Karpas-422 (cell line): Measurements from ENCODE around the gene ZNF281. TPM values are rescaled to one million over a fixed set of nuclear protein-coding genes. Genes with fewer than 3 reads are reported as not detected.

Experiments used
- DNase-seq: peaks from one replicate; pipeline ENCODE4 v3.0.0-alpha.2; 2015
- H2AFZ ChIP-seq: fragments of 200-600 bp; sonication (generic); 2 replicates; pipeline ENCODE4 v1.6.1; 2014; ENCODE audit warnings: antibody characterized with exemption, low read length, mixed read lengths
- H3K27ac ChIP-seq: fragments of 200-600 bp; sonication (generic); 2 replicates; pipeline ENCODE4 v1.5.1; 2014; ENCODE audit warnings: mild to moderate bottlenecking, low read length, moderate library complexity
- H3K27me3 ChIP-seq: fragments of 200-600 bp; sonication (generic); 2 replicates; pipeline ENCODE4 v1.6.1; 2014; ENCODE audit warnings: low read length, mixed read lengths
- H3K36me3 ChIP-seq: fragments of 200-600 bp; sonication (generic); 2 replicates; pipeline ENCODE4 v1.6.1; 2014; ENCODE audit warnings: low read length, mixed read lengths; ENCODE audit not compliant: insufficient read depth
- H3K4me1 ChIP-seq: fragments of 200-600 bp; sonication (generic); 2 replicates; pipeline ENCODE4 v1.6.1; 2014; ENCODE audit warnings: mild to moderate bottlenecking, low read length, mixed read lengths
- H3K4me2 ChIP-seq: fragments of 200-600 bp; sonication (generic); 2 replicates; pipeline ENCODE4 v1.6.1; 2014; ENCODE audit warnings: low read length, low read depth, mild to moderate bottlenecking; ENCODE audit not compliant: poor library complexity, severe bottlenecking
- H3K4me3 ChIP-seq: fragments of 200-600 bp; sonication (generic); 2 replicates; pipeline ENCODE4 v1.5.1; 2014; ENCODE audit warnings: mild to moderate bottlenecking, antibody characterized with exemption, low read length, mixed read lengths
- H3K79me2 ChIP-seq: fragments of 200-600 bp; sonication (generic); 2 replicates; pipeline ENCODE4 v1.6.1; 2014; ENCODE audit warnings: mild to moderate bottlenecking, low read length, mixed read lengths
- H3K9ac ChIP-seq: fragments of 200-600 bp; sonication (generic); 2 replicates; pipeline ENCODE4 v1.6.0; 2014; ENCODE audit warnings: low read length
- H3K9me2 ChIP-seq: fragments of 200-600 bp; sonication (generic), shearing (Covaris generic); replicated peaks from 2 replicates; pipeline ENCODE4 v1.6.0; 2014; ENCODE audit warnings: mild to moderate bottlenecking, low read length, moderate library complexity; ENCODE audit not compliant: insufficient read depth
- H3K9me3 ChIP-seq: fragments of 300-700, 200-600 bp; sonication (generic); 2 replicates; pipeline ENCODE4 v1.6.1; 2014; ENCODE audit warnings: low read length, mixed read lengths
- H4K20me1 ChIP-seq: fragments of 200-600 bp; sonication (generic); 2 replicates; pipeline ENCODE4 v1.6.1; 2014; ENCODE audit warnings: mild to moderate bottlenecking, antibody characterized with exemption, low read length, low read depth; ENCODE audit not compliant: insufficient read depth
- total RNA-seq: library from RNA; depleted of rRNA; stranded (reverse); fragments of >200 nt; shearing (Covaris generic); gene quantifications from 2 replicates; pipeline ENCODE4 v1.2.3, GENCODE V29; 2014; ENCODE audit warnings: low replicate concordance

Gene ZNF281
- total RNA-seq, 1 experiment from 2014 or later = 31.1 TPM

- no peaks in the 10 kb centered on the region for H3K27me3 ChIP-seq
- peak overlapping the region; percentile 76 for H2AFZ ChIP-seq
- H3K4me2 ChIP-seq = peak overlapping the region; percentile 79
- no peaks in the 10 kb centered on the region for H3K9me2 ChIP-seq
- no peak overlapping the region for H3K27ac ChIP-seq
- H3K36me3 ChIP-seq = peaks cover 33% of the 10 kb centered on the region
- peaks cover 43% of the 10 kb centered on the region for H3K79me2 ChIP-seq
- no peaks in the 10 kb centered on the region for H3K9me3 ChIP-seq
- peak overlapping the region; percentile 97 for H3K4me3 ChIP-seq
- peaks cover 18% of the 10 kb centered on the region; the same call in 1 of the 2 replicates for H4K20me1 ChIP-seq
- peak overlapping the region; percentile 96 for H3K9ac ChIP-seq
- H3K4me1 ChIP-seq = peaks cover 48% of the 10 kb centered on the region
- peak; percentile 67 for DNase-seq
These were observed 686 bp upstream of the ZNF281 start for GRCh38 chr1:200410566-200410878.

- Histone ChIP-seq H3K27ac (peak overlapping the region; percentile 58), H3K36me3 (peaks cover 42% of the 10 kb centered on the region), H2AFZ (peak overlapping the region; percentile 85; the same call in 1 of the 2 replicates), H3K27me3 (no peaks in the 10 kb centered on the region), H4K20me1 (peaks cover 18% of the 10 kb centered on the region; the same call in 1 of the 2 replicates), H3K79me2 (peaks cover 53% of the 10 kb centered on the region), H3K4me1 (peaks cover 48% of the 10 kb centered on the region), H3K9me2 (no peaks in the 10 kb centered on the region), H3K9me3 (no peaks in the 10 kb centered on the region), H3K4me3 (peak overlapping the region; percentile 97), H3K4me2 (peak overlapping the region; percentile 79), H3K9ac (peak overlapping the region; percentile 96)
- DNase-seq = peak; percentile 60
These were observed 554 bp downstream of the ZNF281 start for GRCh38 chr1:200409203-200409760.

GRCh38 chr1:200406161-200406797 is 3.6 kb downstream of the ZNF281 start:
- Histone ChIP-seq H3K4me1 (peaks cover 74% of the 10 kb centered on the region), H3K9me2 (no peaks in the 10 kb centered on the region), H3K9ac (no peak overlapping the region), H4K20me1 (peaks cover 18% of the 10 kb centered on the region; the same call in 1 of the 2 replicates), H3K27me3 (no peaks in the 10 kb centered on the region), H3K4me2 (peak overlapping the region; percentile 79), H3K79me2 (peaks cover 81% of the 10 kb centered on the region), H3K36me3 (peaks cover 64% of the 10 kb centered on the region), H3K27ac (no peak overlapping the region), H3K4me3 (0 out of 2 replicates have a peak overlapping the region, but pooled peaks have one; percentile 8), H2AFZ (no peak overlapping the region), H3K9me3 (no peaks in the 10 kb centered on the region)
- DNase-seq = no peak

DNA sequence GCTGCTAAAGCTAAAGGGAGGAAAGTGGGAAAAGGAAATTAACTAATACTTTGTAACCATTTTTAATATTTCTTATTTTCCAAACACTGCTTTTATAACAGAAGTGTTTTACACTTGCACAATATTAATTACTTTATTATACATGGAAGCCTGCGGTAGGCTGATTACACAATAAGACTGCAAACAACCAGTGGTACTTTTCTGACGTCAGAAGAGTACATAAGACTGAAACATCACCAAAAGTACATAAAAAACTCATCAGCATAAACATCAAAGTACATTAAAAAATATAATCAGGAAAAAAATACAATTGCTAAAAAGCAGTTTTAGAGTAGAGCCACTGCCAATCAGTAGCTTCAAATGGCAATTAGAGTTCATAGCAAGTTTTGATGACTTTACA is 4.6 kb downstream of the ZNF281 start:
- peaks cover 65% of the 10 kb centered on the region for H3K36me3 ChIP-seq

GRCh38 chr1:200401708-200402107 is 8.1 kb downstream of the ZNF281 start:
- Histone ChIP-seq H3K9ac (no peak overlapping the region), H3K27ac (peak overlapping the region; percentile 17; the same call in 1 of the 2 replicates), H3K79me2 (peaks cover 75% of the 10 kb centered on the region), H4K20me1 (no peaks in the 10 kb centered on the region; the same call in 1 of the 2 replicates), H3K4me1 (peaks cover 64% of the 10 kb centered on the region), H3K9me2 (no peaks in the 10 kb centered on the region; the same call in 1 of the 2 replicates), H3K36me3 (peaks cover 44% of the 10 kb centered on the region), H3K27me3 (no peaks in the 10 kb centered on the region), H3K9me3 (no peaks in the 10 kb centered on the region), H3K4me3 (no peak overlapping the region), H3K4me2 (no peak overlapping the region), H2AFZ (no peak overlapping the region)
- no peak for DNase-seq

More for the DNA sequence above, 4.6 kb downstream of the ZNF281 start:
- no peaks in the 10 kb centered on the region for H3K27me3 ChIP-seq
- H2AFZ ChIP-seq = no peak overlapping the region
- no peak overlapping the region for H3K4me3 ChIP-seq
- H3K4me2 ChIP-seq = peak overlapping the region; percentile 79
- peaks cover 18% of the 10 kb centered on the region; the same call in 1 of the 2 replicates for H4K20me1 ChIP-seq
- peaks cover 89% of the 10 kb centered on the region for H3K79me2 ChIP-seq
- DNase-seq = no peak
- H3K27ac ChIP-seq = no peak overlapping the region
- H3K4me1 ChIP-seq = peaks cover 75% of the 10 kb centered on the region
- H3K9me3 ChIP-seq = no peaks in the 10 kb centered on the region
- H3K9me2 ChIP-seq = no peaks in the 10 kb centered on the region
- no peak overlapping the region for H3K9ac ChIP-seq

- H3K27me3 ChIP-seq = no peaks in the 10 kb centered on the region
- no peak for DNase-seq
- H3K4me2 ChIP-seq = no peak overlapping the region
- H4K20me1 ChIP-seq = no peaks in the 10 kb centered on the region; the same call in 1 of the 2 replicates
- H3K27ac ChIP-seq = no peak overlapping the region
- peaks cover 70% of the 10 kb centered on the region for H3K79me2 ChIP-seq
- H3K9ac ChIP-seq = no peak overlapping the region
- H3K4me3 ChIP-seq = no peak overlapping the region
- peaks cover 39% of the 10 kb centered on the region for H3K36me3 ChIP-seq
- H3K9me2 ChIP-seq = no peaks in the 10 kb centered on the region; the same call in 1 of the 2 replicates
- H3K4me1 ChIP-seq = peaks cover 60% of the 10 kb centered on the region
- no peaks in the 10 kb centered on the region for H3K9me3 ChIP-seq
- no peak overlapping the region for H2AFZ ChIP-seq
These were observed 8.6 kb downstream of the ZNF281 start for GRCh38 chr1:200401263-200401662.

- H3K79me2 ChIP-seq = peaks cover 63% of the 10 kb centered on the region
- H3K27ac ChIP-seq = peak overlapping the region; percentile 32
- no peak overlapping the region for H3K9ac ChIP-seq
- DNase-seq = no peak
- peaks cover 58% of the 10 kb centered on the region for H3K4me1 ChIP-seq
- no peaks in the 10 kb centered on the region for H3K9me3 ChIP-seq
- H3K4me2 ChIP-seq = peak overlapping the region; percentile 34
- H3K9me2 ChIP-seq = no peaks in the 10 kb centered on the region; the same call in 1 of the 2 replicates
- no peak overlapping the region for H2AFZ ChIP-seq
- peaks cover 32% of the 10 kb centered on the region for H3K36me3 ChIP-seq
- no peak overlapping the region for H3K4me3 ChIP-seq
- H3K27me3 ChIP-seq = no peaks in the 10 kb centered on the region
- no peaks in the 10 kb centered on the region for H4K20me1 ChIP-seq
These were observed 9.3 kb downstream of the ZNF281 start for GRCh38 chr1:200400556-200400955.

DNA sequence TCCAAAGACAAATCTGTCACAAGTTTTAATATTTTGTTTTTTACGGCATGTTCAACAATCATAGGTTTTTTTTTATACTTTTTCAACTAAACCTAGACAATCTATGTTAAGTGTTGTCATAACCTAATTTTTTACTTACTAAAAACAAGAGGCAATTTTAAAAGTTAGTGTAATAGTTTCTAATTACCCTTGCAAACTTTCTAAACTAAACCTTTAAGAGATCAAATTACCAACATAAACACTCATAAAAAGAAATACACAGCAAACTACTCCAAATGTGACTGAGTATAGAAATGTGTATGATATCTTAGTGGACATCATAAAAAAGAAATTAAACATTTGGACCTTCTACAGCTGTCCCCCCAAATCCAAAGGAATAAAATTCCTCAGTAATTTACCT is 10.0 kb downstream of the ZNF281 start:
- Histone ChIP-seq H3K27ac (peak overlapping the region; percentile 32), H3K9me3 (no peaks in the 10 kb centered on the region), H3K9ac (no peak overlapping the region), H3K9me2 (no peaks in the 10 kb centered on the region; the same call in 1 of the 2 replicates), H3K79me2 (peaks cover 56% of the 10 kb centered on the region), H3K4me1 (peaks cover 61% of the 10 kb centered on the region), H3K27me3 (no peaks in the 10 kb centered on the region), H3K4me2 (no peak overlapping the region), H3K36me3 (peaks cover 27% of the 10 kb centered on the region), H3K4me3 (no peak overlapping the region), H2AFZ (no peak overlapping the region), H4K20me1 (no peaks in the 10 kb centered on the region)
- DNase-seq = no peak
